ENCODE results near the gene ARMC9. TPM values are rescaled to one million over a fixed set of nuclear protein-coding genes. Genes with fewer than 3 reads are reported as not detected.

Gene ARMC9
- total and polyA plus RNA-seq, 2 donors (not counting 3 experiments of a cell fraction or from before 2014, with no cell fraction given) = 16.4 to 24.2 TPM

GRCh38 chr2:231351648-231352047 is 153.2 kb downstream of the ARMC9 start:
- Histone ChIP-seq H3K4me1 (ENCODE audit: control insufficient read depth, extremely low read depth, insufficient read depth, low read length) (no peaks in the 10 kb centered on the region), H3K27ac (ENCODE audit: insufficient read depth, low read depth, low read length) (no peak overlapping the region), H3K9me1 (replicated peaks; ENCODE audit: control insufficient read depth, extremely low read depth, insufficient read depth, low read length) (no peaks in the 10 kb centered on the region), H3K9ac (replicated peaks; ENCODE audit: extremely low read depth, insufficient read depth, low read length) (no peak overlapping the region), H4K20me1 (replicated peaks; ENCODE audit: control insufficient read depth, extremely low read depth, insufficient read depth, low read length) (no peaks in the 10 kb centered on the region), H3K4me3 (replicated peaks in 1 of 3; ENCODE audit: insufficient read depth in 1 of 3, low read depth in 1 of 3, low read length in 3 of 3) (no peak overlapping the region), H3K27me3 (ENCODE audit: control insufficient read depth in 2 of 2, insufficient read depth in 2 of 2, low read length in 2 of 2) (no peaks in the 10 kb centered on the region), H3K4me2 (ENCODE audit: insufficient read depth, low read length) (no peak overlapping the region), H2AFZ (ENCODE audit: low read depth, low read length) (no peak overlapping the region), H3K79me2 (ENCODE audit: control insufficient read depth, insufficient read depth, low read length) (no peaks in the 10 kb centered on the region), H3K9me3 (replicated peaks; ENCODE audit: control insufficient read depth, insufficient read depth, low read length) (no peaks in the 10 kb centered on the region), H3K36me3 (ENCODE audit: control insufficient read depth in 2 of 2, extremely low read depth in 1 of 2, insufficient read depth in 2 of 2, low read length in 2 of 2) (no peaks in the 10 kb centered on the region)
- DNase-seq (ENCODE audit: low read depth, low spot score) = no peak
- ChIA-PET POLR2A (no interaction called here), CTCF (no interaction called here)
- dilution Hi-C loops (cut with MboI; ENCODE audit: extremely low pct_ligation_motif_present, low sequenced_read_pairs) (no loop called here), intact Hi-C loops (cut with micrococcal nuclease) (no loop called here)
- TF ChIP-seq GATA2 (IDR thresholded peaks at IDR 0.05; ENCODE audit: insufficient read depth, insufficient read length, low read depth, low read length) (no peak), POLR2A (IDR thresholded peaks at IDR 0.05; ENCODE audit: low read depth, low read length) (no peak), FOS (IDR thresholded peaks at IDR 0.05; ENCODE audit: borderline replicate concordance, insufficient read depth, low read length) (no peak)
- no peak for FAIRE-seq
- no TSS peak for BruUV-seq (replicated peaks)

DNA sequence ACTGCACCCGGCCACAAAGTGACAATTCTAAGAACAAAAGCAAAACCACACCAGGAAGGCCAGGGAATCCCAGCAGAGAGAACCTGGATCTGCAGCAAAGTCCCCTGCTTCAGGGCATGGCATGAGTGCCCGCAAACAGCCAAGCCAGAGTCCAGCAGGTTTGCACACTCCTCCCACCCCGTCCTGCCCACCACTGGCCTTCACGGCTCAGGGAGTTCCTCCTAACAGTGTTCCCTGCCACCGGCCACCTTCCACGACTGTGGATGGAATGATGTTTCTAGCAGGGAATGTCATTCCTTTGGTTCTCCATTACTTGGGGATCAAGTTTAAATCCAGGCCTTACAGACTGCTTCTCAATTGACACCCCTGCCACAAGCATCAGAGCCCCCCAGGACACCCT is 155.0 kb downstream of the ARMC9 start:
- H3K36me3 ChIP-seq (ENCODE audit: control insufficient read depth in 2 of 2, extremely low read depth in 1 of 2, insufficient read depth in 2 of 2, low read length in 2 of 2) = no peaks in the 10 kb centered on the region
- no peak overlapping the region for H3K27ac ChIP-seq (ENCODE audit: insufficient read depth, low read depth, low read length)
- no peak overlapping the region for H3K4me2 ChIP-seq (ENCODE audit: insufficient read depth, low read length)
- CTCF ChIA-PET = no interaction called here
- H3K79me2 ChIP-seq (ENCODE audit: control insufficient read depth, insufficient read depth, low read length) = no peaks in the 10 kb centered on the region
- H3K27me3 ChIP-seq (ENCODE audit: control insufficient read depth in 2 of 2, insufficient read depth in 2 of 2, low read length in 2 of 2) = no peaks in the 10 kb centered on the region
- FAIRE-seq = no peak
- dilution Hi-C loops (cut with MboI; ENCODE audit: extremely low pct_ligation_motif_present, low sequenced_read_pairs) (no loop called here), intact Hi-C loops (cut with micrococcal nuclease) (no loop called here)
- H3K4me3 ChIP-seq (replicated peaks in 1 of 3; ENCODE audit: insufficient read depth in 1 of 3, low read depth in 1 of 3, low read length in 3 of 3) = no peak overlapping the region
- no peaks in the 10 kb centered on the region for H3K9me3 ChIP-seq (replicated peaks; ENCODE audit: control insufficient read depth, insufficient read depth, low read length)
- no peak for TF ChIP-seq JUN (IDR thresholded peaks at IDR 0.05; ENCODE audit: borderline replicate concordance, insufficient read depth, insufficient read length, low read depth)
- TF ChIP-seq, protein P1, sequence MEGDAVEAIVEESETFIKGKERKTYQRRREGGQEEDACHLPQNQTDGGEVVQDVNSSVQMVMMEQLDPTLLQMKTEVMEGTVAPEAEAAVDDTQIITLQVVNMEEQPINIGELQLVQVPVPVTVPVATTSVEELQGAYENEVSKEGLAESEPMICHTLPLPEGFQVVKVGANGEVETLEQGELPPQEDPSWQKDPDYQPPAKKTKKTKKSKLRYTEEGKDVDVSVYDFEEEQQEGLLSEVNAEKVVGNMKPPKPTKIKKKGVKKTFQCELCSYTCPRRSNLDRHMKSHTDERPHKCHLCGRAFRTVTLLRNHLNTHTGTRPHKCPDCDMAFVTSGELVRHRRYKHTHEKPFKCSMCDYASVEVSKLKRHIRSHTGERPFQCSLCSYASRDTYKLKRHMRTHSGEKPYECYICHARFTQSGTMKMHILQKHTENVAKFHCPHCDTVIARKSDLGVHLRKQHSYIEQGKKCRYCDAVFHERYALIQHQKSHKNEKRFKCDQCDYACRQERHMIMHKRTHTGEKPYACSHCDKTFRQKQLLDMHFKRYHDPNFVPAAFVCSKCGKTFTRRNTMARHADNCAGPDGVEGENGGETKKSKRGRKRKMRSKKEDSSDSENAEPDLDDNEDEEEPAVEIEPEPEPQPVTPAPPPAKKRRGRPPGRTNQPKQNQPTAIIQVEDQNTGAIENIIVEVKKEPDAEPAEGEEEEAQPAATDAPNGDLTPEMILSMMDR (IDR thresholded peaks at IDR 0.05; ENCODE audit: extremely low read depth in 1 of 2, insufficient read depth in 1 of 2, low read depth in 1 of 2, low read length in 2 of 2) = no peak
- no peak for TF ChIP-seq FOS (IDR thresholded peaks at IDR 0.05; ENCODE audit: borderline replicate concordance, insufficient read depth, low read length)
- H3K9me1 ChIP-seq (replicated peaks; ENCODE audit: control insufficient read depth, extremely low read depth, insufficient read depth, low read length) = no peaks in the 10 kb centered on the region
- DNase-seq (ENCODE audit: low read depth, low spot score) = no peak
- POLR2A ChIA-PET = no interaction called here
- no peaks in the 10 kb centered on the region for H4K20me1 ChIP-seq (replicated peaks; ENCODE audit: control insufficient read depth, extremely low read depth, insufficient read depth, low read length)
- H2AFZ ChIP-seq (ENCODE audit: low read depth, low read length) = no peak overlapping the region
- no peak overlapping the region for H3K9ac ChIP-seq (replicated peaks; ENCODE audit: extremely low read depth, insufficient read depth, low read length)
- BruUV-seq (replicated peaks) = no TSS peak
- no peaks in the 10 kb centered on the region for H3K4me1 ChIP-seq (ENCODE audit: control insufficient read depth, extremely low read depth, insufficient read depth, low read length)

Measured in endothelial cell of umbilical vein (primary cell).